Right renal cortex interstitium (tissue), 3 donors: ENCODE measurements around the gene PPP1R9A. TPM values are rescaled to one million over a fixed set of nuclear protein-coding genes. Genes with fewer than 3 reads are reported as not detected.

Experiments used
- DNase-seq, 3 donors: peaks; one replicate each; pipeline ENCODE4 v3.0.0-alpha.2; 2013; ENCODE audit warnings: low read depth in 3 of 3, low spot score in 2 of 3
- polyA plus RNA-seq, 3 donors: library from polyadenylated mRNA; unstranded; fragments of 120-200 nt; gene quantifications; one replicate each; pipeline ENCODE4 v1.2.1, GENCODE V29; 2013; ENCODE audit not compliant: insufficient read length in 3 of 3

Gene PPP1R9A
- polyA plus RNA-seq, 3 donors = 31.3 to 32.3 (median 31.9) TPM

DNA sequence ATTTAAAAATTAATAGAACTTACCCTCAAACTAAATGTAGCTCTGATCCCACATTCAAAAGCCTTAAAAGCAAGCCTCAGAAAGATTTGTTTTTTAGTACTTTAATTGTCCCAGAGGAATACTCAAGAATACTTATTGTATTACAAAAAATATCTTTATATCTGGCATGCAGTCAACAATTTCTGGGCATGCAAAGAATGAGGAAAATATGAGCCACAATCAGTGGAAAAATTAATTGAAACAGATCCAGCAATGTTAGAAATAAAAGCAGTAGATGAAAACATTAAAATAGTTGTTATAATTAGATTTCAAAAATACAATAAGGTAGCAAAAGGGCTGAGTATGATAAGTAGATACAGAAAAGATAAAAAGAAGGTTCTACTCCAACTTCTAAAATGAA, 262.3 kb downstream of the PPP1R9A start:
- DNase-seq = no peak

DNA sequence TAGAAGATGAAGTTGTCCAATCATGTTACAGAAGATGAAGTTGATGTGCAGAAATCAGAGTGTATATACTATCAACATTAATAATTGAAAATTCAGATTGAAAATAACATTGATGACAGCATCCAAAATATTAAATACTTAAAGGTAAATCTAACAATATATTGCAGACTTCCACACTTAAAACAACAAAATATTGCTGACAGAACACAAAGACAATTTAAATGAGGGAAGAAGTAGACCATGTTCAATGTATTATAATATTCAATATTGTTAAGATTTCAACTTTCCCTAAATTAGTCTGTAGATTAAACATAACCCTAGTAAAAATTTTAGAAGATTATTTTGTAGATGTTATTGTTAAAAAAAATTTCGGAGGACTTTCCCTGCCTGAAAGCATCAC, 265.0 kb downstream of the PPP1R9A start:
- no peak for DNase-seq

DNA sequence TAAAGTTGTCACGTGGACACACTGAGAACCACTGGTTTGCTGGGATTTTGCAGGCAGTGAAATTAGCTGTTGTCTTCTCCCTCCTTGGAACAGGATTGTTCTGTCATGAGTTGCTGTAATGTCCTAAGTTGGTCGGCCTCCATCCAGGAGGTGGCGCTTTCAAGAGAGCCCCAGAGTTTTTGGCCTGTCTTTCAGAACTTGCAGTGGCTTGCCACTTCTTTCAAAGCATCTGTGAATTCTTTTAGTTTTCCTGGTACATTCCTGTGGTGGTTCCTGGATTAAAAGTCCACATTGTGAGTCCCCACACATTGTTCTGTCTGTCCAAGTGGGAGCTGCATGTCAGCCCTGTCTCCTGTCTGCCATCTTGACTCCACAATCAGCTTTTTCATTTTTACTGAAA, 283.1 kb downstream of the PPP1R9A start:
- no peak for DNase-seq

DNA sequence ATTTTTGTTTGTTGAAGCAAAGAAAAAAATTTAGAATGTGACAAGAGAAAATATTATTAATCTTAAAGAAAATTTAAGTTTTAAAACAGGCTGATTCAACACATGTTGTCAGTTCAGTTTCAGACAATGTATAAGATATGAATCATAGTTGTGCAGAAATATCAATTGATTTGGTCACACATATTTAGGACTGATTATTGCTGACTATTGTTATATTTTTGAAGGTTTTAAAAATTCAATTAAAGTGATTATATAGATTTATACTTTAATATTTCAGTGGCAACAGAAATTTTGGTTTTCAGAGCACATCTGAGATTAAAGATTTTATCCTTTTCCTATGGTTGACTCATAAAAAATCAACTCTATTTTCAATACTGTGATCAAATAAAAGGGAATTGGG, 284.4 kb downstream of the PPP1R9A start:
- no peak for DNase-seq

DNA sequence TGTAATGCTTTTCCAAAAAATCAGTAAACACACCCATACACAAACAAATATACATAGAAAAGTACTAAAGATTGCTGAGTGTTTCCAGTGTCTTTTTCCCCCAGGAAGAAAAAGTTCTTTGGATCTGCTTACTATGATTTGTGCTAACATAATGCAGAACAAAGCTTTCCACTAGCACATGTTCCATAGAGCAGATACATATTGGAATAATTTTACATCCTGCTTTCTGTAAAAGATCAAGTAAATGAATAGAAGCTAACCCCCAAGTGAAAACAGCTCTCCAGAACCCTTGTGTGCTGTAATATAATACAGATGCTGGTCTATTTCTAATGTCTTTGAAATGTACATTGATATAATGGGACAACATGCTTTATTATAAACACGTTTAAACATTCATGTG, 291.5 kb downstream of the PPP1R9A start:
- DNase-seq = no peak

DNA sequence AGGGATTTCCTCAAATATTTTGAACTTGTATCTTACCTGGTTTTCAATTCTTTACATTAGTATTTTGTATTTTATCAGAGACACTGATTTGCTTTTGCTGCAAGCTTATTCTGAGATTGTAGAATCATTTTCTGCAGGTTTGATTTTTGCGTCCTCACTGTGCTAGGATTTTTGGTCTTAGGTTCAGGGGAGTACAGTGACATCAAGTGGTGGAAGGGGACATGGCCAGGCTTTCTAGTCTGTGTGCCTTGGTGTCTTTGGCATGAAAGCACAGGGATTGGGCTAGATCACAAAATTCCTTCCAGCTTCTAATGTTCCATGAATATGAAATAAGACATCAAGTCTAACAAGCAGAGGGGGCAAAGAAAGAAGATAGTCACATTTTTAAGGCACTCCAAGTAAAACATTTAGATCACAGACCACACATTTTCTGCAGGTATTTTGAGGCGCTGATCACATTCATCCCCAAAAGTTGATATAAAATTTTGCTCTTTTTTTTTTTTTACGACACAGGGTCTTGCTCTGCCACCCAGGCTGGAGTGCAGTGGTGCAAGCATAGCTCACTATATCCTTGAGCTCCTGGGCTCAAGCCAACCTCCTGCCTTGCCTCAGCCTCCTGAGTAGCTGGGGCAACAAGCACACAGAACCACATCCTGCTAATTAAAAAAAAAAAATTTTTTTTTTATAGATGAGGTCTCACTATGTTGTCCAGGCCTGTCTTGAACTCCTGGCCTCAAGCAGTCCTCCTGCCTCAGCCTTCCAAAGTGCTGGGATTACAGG, 292.6 kb downstream of the PPP1R9A start:
- peak; percentile 38 to 55 (median 54) for DNase-seq

DNA sequence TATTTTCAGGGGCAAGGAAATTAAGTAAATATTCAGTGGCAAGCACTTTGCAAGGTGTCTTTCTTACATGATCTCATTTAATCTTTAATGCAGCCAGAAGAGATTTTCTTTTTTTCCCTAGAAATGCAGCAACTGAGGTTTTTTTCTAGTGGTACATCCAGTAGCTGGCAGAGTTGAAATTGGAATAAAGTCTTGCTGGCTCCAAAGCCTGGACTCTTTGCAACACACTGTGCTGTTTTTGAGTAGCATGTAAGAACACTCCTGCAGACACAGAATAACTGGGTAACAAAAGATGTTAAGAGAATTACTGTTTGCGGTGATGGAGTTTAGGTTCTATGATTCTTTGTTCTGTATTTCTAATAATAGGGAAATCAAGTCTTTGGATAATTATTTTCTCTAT, 293.3 kb downstream of the PPP1R9A start:
- no peak for DNase-seq

DNA sequence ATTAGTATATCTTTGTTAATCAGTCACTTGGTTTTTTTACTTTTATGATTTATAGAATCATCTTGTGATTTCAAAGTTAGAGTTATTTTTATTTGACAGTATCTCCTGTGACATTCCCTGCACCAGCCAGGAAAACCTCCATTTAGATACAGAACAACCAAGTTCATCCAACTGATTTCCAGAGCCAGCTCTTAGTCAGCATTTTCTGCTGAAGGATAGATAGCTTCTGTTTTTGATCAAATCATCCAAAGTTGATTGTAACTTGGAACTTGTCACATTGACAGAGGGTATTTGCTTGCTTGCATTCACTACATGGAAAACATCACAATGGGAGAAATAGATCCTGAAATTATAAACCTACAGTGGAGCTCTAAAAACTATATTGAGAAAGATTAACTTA, 294.3 kb downstream of the PPP1R9A start:
- no peak for DNase-seq

DNA sequence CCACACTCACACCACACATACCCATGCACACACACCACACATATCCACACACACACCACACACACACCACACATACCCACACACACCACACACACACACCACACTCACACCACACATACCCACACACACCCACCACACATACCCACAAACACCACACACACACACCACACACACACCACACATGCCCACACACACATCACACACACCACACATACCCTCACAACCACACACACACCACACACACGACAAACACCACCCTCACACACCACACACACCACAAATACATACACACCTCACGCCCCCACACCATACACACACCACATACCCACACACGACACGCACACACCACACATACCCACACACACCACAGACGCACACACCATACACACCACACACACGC, 297.2 kb downstream of the PPP1R9A start:
- no peak for DNase-seq

DNA sequence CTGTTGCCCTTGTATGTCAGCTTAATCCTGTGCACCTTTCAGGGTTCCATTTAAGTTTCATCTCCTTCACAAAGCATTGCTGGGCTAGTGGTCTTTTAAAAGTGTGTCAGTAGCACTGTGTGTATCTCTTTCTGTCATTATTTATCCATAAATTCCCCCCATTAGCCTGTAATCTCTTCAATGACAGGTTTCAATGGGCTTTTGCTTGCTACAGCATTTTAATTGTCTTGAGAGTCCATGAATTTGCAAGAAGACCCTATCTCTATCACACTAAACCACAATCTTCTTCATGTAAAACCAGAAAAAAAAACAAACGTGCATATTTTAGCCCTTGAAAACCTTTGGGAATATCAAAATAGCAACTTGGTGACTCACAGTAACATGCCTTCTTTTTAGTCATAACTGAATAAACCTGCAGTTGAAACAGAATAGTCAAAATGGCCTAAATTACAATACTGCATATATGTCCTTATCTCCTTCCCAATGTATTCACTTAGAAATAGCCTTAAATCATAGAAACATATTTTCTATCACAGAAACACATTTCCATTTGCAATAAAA, 298.4 kb downstream of the PPP1R9A start:
- no peak for DNase-seq

DNA sequence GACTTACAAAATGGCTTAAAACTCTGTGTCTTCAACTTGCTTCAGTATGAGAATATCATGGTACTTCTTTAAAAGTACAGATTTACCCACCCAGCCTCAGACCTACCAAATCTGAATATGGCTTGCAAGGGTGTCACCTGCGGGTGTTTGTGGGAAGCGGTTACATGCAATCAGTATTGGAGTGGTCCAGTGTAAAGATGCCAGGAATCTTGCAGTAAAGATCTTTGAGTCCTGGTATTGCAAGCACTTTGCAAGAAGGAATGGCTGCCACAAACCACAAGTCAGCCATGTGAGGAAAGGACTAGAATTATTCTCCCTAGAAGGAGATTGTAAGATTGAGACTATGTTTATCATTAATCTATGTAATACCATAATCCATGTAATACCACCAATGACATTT, 301.9 kb downstream of the PPP1R9A start:
- DNase-seq = no peak

DNA sequence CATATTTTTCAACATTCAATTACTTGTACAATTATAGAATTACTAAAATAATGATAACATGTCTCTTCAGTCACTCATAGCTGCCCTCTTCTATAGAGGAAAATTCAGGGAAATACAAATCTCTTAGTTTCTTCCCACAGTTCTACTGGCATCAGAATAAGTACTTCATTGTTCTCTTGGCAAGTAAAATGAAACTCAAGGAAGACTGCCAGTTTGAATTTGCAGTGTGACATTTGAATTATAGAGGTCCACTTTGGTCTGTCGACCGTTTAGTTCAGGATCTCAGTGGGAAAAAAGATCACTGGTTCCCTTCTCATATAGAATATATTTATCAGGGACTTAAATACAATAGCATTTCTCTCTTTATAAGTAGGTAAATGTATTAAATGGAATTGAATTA, 302.4 kb downstream of the PPP1R9A start:
- no peak for DNase-seq

DNA sequence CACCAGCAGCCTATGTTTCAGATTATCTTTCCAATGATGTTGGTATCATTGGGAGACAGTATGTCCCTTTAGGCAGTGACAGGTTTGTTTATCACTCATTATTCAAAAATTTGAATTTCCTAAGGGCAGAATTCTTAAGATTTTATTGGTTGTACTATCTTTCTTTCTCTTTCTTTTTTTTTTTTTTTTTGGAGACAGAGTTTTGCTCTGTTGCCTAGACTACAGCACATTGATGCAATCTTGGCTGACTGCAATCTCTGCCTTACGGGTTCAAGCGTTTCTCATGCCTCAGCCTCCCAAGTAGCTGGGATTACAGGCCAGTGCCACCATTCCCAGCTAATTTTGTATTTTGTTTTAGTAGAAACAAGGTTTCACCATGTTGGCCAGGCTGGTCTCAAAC, 305.8 kb downstream of the PPP1R9A start:
- DNase-seq = no peak

DNA sequence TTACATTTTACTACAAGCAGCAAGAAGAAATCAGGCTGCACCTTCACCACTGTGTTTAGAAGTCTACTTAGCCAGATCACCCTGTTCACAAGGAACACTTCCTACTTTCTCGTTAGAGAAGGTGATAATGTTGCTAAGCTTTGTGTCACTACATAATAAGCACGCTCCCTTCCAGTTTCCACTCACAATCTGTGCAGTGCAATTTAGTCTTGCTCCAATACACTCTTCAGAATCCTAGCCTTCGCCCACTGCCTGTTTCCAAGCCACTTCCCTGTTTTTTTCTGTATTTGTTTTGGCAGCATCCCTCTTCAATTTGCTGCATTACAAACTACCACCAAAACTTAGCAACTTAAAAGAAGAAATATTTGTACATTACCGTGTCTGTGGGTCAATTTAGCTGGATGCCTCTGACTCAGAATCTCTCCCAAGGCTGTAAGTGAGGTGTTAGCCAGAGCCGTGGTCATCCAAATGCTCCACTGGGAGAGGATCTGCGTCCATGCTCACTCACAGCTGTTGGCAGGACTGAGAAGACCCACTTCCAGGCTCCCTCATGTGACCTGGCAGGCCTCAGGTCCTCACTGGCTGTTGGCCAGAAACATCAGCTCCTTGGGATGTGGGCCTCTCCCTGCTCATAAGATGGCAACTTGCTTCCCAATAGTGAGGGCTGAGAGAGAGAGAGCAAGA, 306.6 kb downstream of the PPP1R9A start:
- DNase-seq = no peak

DNA sequence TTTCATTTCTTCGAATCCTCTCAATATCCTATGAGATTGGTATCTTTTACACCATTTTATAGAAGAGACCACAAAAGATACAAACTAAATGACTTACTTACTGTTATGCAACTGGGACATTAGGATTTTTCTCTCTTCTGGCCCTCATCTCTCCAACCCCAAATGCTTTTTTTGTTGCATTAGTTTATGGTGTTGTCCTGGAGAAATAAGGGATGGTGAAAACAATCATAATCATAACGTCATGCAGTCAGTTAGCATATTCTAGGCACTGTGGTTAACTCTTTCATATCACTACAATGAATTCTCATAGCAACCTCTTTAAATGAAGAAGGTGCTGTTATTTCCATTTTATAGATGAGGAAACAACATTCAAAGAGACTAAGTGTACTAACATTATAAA, 312.3 kb downstream of the PPP1R9A start:
- DNase-seq = no peak

DNA sequence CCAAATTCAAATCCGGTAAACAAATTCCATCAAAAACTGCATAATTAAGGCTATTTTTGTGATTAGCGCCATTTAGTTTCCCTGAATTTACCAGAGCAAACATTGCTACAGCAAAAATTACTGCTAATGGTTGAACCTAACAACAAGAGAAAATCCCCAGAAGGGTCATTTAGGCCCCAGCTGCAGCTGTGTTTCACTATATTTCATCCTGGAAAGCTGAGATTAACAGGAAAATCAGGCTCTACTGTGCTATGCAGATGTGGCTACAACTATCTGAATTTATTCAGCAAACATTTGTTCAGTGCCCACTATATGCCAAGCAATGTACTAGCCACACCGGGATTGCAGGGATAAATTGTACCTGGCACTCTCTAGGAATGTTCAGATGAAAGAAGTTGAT, 312.9 kb downstream of the PPP1R9A start:
- no peak for DNase-seq

DNA sequence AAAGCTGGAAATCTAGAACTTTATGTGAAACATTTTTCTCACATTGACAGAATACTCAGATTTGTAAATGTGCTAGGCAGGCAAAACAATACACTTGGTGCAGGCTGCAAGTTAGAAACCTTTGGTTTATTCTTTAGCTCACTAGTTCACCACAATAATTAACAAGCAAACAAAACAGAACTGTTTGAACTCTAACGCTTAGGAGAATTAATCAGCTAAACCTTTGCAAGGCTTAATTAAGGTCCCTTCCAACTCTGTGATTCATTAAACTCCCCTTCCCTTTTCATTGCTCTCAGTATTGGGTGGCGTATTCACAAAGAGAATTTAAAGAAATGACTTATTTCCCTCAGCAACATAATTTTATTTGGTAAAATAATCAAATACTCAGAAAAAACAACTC, 317.9 kb downstream of the PPP1R9A start:
- no peak for DNase-seq

DNA sequence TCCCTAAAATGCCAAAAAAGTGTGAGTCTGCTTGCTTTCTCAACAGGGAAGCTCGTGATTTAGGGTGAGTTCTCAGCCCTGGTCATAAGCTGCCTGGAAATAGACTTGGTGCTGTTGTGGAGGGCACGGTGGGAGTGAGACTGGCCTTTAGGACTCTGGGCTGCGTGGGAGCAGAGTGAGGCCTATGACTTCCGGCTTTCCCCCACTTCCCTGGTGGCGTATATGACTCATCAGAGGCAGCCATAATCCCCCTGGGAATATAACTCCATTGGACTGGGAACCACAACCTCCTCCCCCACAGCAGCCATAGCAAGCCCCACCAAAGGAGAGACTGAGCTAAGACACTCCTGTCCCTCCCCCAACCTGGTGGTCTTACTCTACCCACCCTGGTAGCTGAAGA, 321.9 kb downstream of the PPP1R9A start:
- DNase-seq = no peak

DNA sequence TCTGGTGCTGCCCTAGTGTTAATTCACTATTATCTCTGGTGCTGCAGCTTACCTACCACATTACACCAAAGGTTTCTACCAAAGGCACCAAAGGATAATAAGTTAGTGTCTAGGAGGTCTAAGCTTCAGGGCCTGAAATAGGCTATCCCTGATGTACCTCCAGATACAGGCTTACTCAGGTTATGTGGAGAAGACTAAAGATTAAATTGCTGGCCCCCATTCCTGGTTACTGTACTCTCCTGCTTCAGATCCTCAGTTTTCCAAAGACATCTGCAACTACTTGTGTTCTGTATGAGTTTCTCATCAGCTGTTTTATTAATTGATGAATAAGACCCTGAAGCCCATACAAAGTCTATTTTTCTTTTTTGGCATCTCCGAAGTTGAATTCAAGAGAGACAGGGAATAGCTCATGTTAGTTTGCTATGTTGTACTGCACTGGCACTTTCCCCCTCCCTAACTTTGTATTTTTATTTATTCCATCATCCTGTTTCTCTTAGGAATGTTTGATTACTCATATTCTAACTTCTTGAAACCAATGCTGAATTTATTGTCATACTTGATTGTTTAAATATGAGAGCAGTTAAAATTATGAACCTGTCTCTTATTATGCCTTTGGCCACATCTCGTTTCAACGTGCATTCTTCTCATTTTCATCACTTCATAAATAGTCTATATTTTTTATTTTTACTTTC, 331.0 kb downstream of the PPP1R9A start:
- DNase-seq = no peak

DNA sequence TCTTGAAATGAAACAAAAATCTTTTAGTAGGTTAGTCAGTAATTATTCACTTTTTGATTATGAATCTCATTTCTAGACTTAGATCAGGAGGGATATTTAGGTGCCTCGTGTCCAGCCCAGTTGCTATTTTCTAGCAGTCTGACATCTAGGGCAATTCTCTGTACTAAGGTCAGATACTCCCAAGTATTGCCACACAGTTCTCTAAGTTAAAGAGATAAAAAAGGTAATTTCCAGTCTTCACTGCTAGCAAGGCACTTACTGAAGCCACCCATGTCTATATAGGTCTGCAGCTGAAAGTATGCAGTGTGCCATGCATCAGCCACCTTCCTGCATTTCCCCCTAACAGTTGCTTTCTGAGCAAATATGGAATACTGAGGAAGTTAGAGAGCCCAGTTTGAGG, 333.5 kb downstream of the PPP1R9A start:
- DNase-seq = no peak

DNA sequence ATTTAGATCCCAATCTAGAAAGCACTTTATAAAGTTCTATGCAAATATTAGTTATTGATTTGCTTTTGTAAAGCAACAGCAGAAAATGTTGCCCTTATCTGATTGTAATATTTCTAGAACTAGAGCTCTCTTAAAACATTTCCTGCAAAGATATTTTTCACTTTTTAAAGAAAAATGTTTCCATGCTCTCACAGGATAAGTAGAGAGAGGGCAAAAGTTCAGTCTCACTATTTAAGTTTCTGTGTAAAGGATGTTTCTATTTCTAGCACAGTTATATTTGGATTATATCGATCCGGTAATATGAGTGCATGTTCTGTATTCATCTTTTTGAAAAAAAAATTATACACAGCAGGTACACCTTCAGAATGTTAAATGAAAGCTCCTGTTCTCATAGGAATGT, 334.9 kb downstream of the PPP1R9A start:
- no peak for DNase-seq

DNA sequence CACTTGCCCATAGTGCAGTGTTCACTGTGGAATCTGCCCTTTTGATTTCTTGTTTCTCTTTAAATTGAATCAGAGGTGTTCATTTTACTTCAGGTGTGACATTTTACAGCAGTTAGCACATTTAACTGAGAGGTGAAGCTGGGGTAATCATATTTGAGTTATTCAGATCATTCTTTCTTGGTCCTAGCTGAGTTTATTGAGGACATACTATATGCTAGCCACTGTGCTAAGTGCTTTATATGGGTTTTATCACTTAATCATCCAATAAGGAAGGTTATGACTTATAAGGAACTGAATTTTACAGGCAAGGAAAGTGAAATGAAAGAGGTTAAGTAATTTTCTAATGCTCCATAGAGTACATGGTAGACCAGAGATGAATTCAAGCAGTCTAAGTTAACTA, 337.2 kb downstream of the PPP1R9A start:
- DNase-seq = no peak
